ENCODE measurements around the gene CHIC2. TPM values are rescaled to one million over a fixed set of nuclear protein-coding genes. Genes with fewer than 3 reads are reported as not detected.
"Not testable (repeated sequence)": the region's sequence is repeated elsewhere in the genome, so short reads cannot be mapped to it uniquely, and the experiment has no call there.

CHIC2 gene
- 35.1 TPM for polyA plus RNA-seq (ENCODE audit: insufficient read length)
- long read RNA-seq, donor 1, transcript CHIC2-201 (6 exons, 1,194 nt) = major isoform, 16 of 19 reads
- long read RNA-seq, donor 1, partial matches to known transcripts = 0 of 19 reads
- long read RNA-seq, donor 1, other reads (novel, unspliced or antisense) = 0 of 19 reads
- long read RNA-seq, donor 2, transcript CHIC2-201 (6 exons, 1,194 nt) = major isoform, 25 of 28 reads
- long read RNA-seq, donor 2, partial matches to known transcripts = 0 of 28 reads
- long read RNA-seq, donor 2, other reads (novel, unspliced or antisense) = 0 of 28 reads
- long read RNA-seq, donor 3, transcript CHIC2-201 (6 exons, 1,194 nt) = major isoform, 13 of 13 reads
- long read RNA-seq, donor 3, partial matches to known transcripts = 0 of 13 reads
- long read RNA-seq, donor 3, other reads (novel, unspliced or antisense) = 0 of 13 reads
- long read RNA-seq, donor 4, partial matches to known transcripts = 0 of 2 reads
- long read RNA-seq, donor 4, other reads (novel, unspliced or antisense) = 0 of 2 reads
- long read RNA-seq, donor 5, transcript CHIC2-201 (6 exons, 1,194 nt) = major isoform, 29 of 33 reads
- long read RNA-seq, donor 5, partial matches to known transcripts = 0 of 33 reads
- long read RNA-seq, donor 5, other reads (novel, unspliced or antisense) = 0 of 33 reads
- long read RNA-seq, donor 6, transcript CHIC2-201 (6 exons, 1,194 nt) = major isoform, 16 of 16 reads
- long read RNA-seq, donor 6, partial matches to known transcripts = 0 of 16 reads
- long read RNA-seq, donor 6, other reads (novel, unspliced or antisense) = 0 of 16 reads
- long read RNA-seq, donor 7, transcript CHIC2-201 (6 exons, 1,194 nt) = major isoform, 21 of 23 reads
- long read RNA-seq, donor 7, partial matches to known transcripts = 0 of 23 reads
- long read RNA-seq, donor 7, other reads (novel, unspliced or antisense) = 0 of 23 reads
- long read RNA-seq, donor 8, transcript CHIC2-201 (6 exons, 1,194 nt) = major isoform, 5 of 5 reads
- long read RNA-seq, donor 8, partial matches to known transcripts = 0 of 5 reads
- long read RNA-seq, donor 8, other reads (novel, unspliced or antisense) = 0 of 5 reads

GRCh38 chr4:54064317-54065111, at the start of gene CHIC2:
CHIC2 (minus strand) TSS chr4:54064605; CDS start chr4:54064300, 305 bp downstream.
- DNase-seq = peak; percentile 92

DNA sequence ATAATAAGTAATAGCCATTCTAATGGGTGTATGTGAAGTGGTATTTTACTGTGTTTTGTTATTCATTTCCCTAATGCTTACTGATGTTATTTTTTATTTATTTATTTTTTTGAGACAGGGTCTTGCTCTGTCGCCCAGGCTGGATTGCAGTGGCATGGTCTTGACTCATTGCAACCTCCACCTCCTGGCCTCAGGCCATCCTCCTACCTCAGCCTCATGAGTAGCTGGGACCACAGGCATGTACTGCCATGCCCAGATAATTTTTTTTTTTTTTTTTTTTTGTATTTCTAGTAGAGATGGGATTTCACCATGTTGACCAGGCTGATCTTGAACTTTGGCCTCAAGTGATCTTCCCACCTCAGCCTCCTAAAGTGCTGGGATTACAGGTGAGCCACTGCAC, 48.8 kb upstream of the CHIC2 start:
- DNase-seq = not testable (repeated sequence)

DNA sequence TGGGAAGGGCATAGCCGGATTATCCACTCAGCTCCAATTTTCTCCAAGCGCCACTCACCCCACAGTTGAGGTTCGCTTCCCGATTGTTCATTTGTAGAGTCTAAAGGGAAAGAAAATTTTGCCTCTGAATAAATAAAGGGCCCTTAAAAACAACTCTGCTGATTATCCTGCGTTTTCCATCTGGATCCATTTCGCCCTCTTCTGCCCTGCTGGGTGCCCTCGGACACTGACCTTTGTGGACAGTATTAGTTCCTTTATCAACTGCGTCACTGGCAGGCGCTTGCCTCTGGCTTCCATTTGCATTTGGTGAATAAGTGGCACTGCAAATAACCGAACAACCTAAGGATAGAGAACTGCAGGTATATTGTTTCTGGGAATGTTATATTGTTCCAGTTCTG, 45.6 kb upstream of the CHIC2 start:
- no peak for DNase-seq

DNA sequence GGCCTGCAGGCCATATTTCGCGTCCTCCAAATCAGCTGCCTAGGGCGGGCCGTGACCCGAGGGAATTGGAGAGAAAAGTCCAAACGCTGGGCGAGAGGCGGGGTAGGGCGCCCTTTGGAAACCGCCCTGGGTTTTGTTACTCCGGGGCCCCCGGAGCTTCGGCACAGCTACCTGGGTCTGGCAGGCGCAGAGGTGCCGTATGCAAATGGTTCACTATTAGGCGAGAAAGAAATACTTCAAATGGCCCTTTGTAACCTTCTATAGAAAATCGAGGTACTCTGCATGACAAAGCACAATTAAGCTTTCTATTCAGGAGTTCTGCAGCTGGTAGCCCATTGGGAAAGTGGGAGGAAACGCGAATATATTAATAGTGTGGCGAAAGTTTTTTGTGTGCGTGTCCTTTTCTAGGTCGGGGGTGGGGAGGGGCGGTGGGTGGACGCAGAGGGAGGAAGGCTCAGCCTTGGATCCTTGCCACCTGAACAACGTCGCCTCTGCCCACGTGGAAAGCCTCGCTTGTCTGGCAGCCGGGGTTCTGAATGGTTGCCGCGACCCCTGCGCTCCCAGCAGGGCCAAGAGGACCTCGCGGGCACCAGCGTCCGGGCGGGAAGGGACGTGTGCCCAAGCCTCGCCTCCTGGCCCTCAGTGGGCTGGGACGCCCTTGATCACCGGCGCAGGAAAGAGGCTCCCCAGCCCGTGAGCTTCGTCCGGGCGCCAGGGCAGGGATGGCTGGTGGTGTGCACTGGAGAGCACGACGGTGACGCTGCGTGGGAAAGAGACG, 45.0 kb upstream of the CHIC2 start:
- no peak for DNase-seq

GRCh38 chr4:54107951-54108748, 43.7 kb upstream of the CHIC2 start:
- no peak for DNase-seq

DNA sequence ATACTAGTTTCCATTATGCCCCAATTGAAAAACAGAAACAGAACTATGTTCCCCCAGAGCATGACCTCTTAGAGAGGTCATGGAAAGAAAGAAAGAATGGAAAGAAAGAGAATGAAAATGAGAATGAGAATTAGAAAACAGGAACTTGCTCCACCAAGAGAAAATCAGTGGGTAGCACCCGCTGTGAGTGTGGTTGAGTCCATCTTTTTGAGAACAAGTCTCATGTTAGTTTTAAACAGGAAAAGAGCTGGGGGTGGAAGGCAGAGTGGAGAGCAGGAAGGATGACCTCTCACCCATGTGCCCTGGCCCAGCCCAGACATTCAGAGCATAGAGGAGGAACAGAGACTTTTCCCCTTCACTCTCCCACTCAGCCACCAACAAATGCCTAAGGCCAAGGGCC, 40.5 kb upstream of the CHIC2 start:
- no peak for DNase-seq

GRCh38 chr4:54103190-54103574, 38.8 kb upstream of the CHIC2 start:
- no peak for DNase-seq

GRCh38 chr4:54102531-54103106, 38.2 kb upstream of the CHIC2 start:
- DNase-seq = no peak

- no peak for DNase-seq
Observed at GRCh38 chr4:54101190-54102041, 37.0 kb upstream of the CHIC2 start.

GRCh38 chr4:54100595-54101189, 36.3 kb upstream of the CHIC2 start:
- no peak for DNase-seq

GRCh38 chr4:54099748-54100574, 35.6 kb upstream of the CHIC2 start, which contains the start of gene GSX2:
GSX2 (plus strand) TSS chr4:54100163; CDS start chr4:54100345, 182 bp downstream.
- no peak for DNase-seq

DNA sequence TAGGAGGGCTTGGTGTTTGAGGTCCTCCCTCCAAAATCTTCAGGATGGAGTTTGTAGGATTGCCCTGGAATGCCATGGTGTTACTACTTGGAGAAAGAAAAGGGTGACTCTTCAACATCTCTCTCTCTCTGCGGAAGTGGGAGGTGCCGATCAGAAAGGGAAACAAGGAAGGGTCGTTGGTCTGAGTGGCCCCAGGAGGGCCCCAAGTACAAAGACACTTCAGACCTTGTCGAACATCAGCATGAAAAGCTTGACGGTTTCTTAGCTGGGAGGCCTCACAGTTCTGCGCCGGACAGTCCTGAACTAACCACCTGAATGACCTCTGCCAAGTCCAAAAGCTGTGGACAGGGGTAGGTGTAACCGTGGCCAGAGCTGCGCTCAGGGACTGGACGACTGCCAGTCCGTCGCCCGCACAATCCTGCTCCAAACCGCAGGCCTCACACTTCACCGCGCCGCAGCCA, 34.9 kb upstream of the CHIC2 start:
- DNase-seq = no peak

- no peak for DNase-seq
Observed at GRCh38 chr4:54098375-54098774, 34.0 kb upstream of the CHIC2 start.

DNA sequence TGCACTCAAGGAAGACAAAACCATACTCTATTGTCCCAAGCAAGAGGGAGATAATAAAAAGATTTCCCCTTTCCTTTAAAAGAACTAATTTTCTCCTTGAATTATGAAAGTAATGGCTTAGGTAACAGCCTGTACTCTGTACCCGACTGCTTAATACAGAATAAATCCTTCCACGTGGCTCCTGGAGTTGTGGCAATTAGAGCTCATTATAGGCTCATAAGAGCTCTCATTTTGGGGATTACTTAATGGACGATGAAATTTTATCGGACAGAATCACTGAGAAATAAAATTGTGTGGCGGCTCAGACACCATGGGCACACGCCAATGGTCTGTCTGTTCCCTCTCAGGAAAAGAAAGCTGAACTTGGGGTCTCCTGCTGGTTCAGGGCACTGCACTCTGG, 32.7 kb upstream of the CHIC2 start:
- no peak for DNase-seq

DNA sequence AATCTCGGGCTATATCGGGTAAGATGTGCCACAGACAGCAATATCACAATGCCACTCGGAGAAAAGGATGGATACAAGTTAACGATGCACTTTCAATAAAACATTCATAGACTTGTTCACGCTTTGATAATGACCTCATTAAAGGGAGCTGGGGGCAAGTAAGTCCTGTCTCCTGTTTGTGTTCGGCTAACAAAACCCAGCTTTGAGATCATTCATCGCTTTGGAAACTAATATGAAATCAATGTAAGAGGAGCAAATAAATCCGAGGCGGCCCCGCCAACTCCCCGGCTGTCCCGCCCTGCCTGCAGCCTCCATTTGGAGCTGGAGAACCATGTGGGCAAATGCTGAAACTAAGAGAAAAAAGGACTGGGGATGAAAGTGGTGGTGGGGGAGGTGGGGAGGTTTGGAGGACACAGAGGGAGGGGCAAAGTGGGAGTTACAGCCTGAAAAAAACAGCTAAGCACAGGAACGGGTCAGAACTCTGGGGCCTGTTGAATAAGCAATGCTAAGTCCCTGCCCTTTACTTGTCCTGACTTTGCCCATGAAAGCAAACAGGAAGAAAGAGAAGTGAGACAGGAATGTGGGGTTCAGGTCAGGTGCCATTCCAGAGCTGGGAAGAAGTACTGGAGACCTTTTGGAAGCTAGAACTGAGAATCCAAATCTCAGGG, 32.0 kb upstream of the CHIC2 start:
- no peak for DNase-seq

GRCh38 chr4:54095110-54095825, 30.9 kb upstream of the CHIC2 start:
- no peak for DNase-seq
